Activated CD8-positive, alpha-beta memory T cell treated with anti-CD3 and anti-CD28 coated beads, Interleukin-2, amount 50 U/mL, for 24 hours (primary cell): ENCODE data around the gene ZBTB6.
"Not testable (repeated sequence)": the region's sequence is repeated elsewhere in the genome, so short reads cannot be mapped to it uniquely, and the experiment has no call there.

ENCODE experiments used
- DNase-seq: peaks from one replicate; pipeline ENCODE4 v3.0.0-alpha.2; 2020; ENCODE audit errors: extremely low read depth

The ZBTB6 gene

DNA sequence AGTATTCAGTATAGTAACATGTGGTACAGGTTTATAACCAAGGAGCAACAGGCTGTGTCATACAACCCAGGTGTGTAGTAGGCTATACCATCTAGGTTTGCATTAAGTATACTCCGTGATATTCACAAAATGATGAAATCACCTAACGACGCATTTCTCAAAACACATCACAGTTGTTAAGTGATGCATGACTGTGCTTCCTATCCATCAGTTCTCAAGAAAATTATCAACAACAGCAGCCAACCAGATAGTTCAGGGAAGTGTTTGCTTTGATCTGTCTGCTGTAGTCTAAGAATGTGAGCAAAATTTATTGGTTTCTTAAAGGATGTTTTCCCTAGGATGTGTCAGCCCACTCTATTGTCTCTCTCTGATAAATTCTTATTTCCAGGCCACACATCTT is 10.8 kb upstream of the ZBTB6 start:
- no peak for DNase-seq

DNA sequence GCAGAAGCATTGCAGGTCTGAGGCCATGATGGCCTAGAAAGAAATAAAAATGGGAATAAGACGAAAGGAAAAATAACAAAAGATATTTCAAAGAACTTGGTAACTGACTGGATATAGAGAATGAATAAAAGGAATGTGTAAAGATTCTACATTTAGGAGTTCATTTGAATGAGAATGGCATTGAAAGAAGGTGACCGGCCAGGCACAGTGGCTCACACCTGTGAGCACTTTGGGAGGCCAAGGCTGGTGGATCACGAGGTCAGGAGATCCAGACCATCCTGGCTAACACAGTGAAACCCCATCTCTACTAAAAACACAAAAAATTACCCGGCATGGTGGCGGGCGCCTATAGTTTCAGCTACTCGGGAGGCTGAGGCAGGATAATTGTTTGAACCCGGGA is 9.6 kb upstream of the ZBTB6 start:
- no peak for DNase-seq

DNA sequence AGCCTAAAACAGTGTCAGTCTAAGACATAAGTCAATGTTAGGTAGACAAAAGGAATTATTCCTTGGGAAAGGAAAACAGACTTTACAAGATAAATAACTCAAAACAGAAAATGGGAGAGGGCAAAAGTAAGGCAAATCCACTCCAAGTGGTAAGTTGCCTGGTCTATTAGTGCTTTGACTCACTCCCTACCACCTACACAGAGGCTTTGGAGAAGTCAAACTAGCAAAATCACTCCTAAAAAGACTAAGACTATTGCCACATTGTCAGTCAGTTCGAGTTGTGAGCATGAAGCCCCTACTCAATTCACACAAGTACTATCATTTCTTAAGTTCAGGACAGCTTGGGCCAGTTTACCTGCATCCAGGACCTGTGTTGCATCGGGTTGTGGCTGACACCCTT is 5.2 kb upstream of the ZBTB6 start:
- no peak for DNase-seq

DNA sequence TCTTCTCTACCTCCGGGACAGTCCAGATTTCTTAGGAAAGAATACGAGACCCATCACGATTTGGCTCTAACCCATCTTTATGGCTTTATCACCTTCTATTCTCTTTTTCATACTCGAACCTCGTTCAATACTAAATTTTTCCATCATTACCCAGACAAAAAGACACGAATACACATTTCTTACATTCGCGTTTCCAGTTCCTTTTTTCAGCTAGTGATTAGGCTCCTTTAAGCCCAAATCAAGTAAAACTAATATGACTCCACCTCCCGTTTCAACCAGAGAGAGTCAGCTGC is 506 bp downstream of the ZBTB6 start:
- no peak for DNase-seq

DNA sequence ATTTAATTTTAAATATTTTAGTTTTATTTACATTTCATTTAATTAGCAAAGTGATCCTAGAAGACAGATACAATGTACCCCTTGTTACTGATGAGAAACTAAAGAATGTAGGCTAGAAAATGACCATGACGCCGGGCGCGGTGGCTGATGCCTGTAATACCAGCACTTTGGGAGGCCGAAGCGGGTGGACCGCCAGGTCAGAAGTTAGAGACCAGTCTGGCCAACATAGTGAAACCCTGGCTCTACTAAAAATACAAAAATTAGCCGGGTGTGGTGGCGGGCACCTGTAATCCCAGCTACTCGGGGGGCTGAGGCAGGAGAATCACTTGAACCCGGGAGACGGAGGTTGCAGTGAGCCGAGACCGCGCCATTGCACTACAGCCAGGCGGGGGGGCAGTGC is 7.0 kb downstream of the ZBTB6 start:
- DNase-seq: not testable (repeated sequence)

GRCh38 chr9:122904823-122905710 is 8.1 kb downstream of the ZBTB6 start, which contains the start of gene RC3H2:
Gene RC3H2, minus strand, starts transcription at chr9:122905359. Its CDS starts 7,850 bp downstream, at chr9:122897509.
- DNase-seq: peak; percentile 95

DNA sequence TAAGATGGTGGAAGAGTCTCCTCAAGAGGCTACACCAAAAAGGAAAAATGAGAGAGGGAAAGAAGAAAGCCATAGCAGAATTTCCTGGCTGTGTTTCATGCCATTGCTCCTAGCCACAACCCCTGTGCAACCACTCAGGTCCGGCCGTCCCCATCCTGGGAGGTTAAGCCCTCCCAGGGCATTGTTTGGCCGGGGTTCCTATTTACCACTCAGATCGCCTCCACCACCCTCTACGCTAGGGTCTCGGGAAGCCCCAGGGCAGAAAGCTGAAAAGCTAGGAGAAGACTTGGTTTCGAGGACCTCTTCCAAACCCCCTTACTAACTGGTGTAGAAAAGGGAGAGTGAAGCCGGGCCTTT is 8.7 kb downstream of the ZBTB6 start:
- no peak for DNase-seq

GRCh38 chr9:122900791-122901190 is 12.3 kb downstream of the ZBTB6 start:
- no peak for DNase-seq

GRCh38 chr9:122897969-122898368 is 15.2 kb downstream of the ZBTB6 start:
- DNase-seq: no peak

GRCh38 chr9:122888480-122888879 is 24.6 kb downstream of the ZBTB6 start:
- DNase-seq: no peak

DNA sequence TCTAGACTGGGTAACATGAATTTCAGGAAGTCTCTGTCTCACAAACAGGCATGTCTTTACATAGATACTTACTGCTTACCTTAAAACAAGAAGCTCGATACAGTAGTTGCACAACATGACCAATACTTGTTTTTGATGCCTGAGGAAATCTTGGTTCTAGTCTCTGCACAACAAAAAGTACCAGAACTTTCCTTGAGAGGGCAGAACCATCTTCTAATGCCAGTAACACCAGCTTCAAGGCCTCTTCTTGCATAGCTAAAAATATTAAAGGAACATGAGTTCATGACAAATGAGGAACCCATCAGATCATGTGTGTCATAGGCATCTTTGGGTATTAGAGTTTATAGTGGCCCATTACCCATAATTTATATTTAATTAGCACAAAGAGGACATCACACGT is 30.0 kb downstream of the ZBTB6 start:
- DNase-seq: no peak

- DNase-seq: no peak
These were observed 33.7 kb downstream of the ZBTB6 start for GRCh38 chr9:122879443-122879842.

DNA sequence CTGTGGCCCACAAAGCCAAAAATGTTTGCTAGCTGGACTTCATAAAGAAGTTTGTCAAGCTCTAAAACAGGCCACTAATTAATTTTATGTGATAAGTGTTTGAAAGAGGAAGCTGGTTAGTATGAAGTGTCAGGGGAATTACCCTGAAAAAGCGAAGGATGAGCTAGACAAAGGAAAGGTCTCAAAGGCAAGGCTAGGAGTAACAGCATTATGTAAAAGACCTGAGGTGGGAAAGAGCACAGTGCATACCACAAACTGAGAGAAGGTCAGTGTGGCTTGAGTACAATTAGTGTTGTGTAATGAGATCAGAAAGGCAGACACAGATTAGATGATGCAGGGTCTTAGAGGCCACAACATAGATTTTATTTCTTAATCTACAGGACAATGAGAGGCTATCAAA is 37.6 kb downstream of the ZBTB6 start:
- DNase-seq: no peak

DNA sequence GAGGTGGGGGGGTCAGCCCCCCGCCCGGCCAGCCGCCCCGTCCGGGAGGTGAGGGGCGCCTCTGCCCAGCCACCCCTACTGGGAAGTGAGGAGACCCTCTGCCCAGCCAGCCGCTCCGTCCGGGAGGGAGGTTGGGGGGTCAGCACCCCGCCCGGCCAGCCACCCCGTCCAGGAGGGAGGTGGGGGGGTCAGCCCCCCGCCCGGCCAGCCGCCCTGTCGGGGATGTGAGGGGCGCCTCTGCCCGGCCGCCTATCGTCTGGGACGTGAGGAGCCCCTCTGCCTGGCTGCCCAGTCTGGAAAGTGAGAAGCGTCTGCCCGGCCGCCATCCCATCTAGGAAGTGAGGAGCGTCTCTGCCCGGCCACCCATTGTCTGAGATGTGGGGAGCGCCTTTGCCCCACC is 45.8 kb downstream of the ZBTB6 start:
- DNase-seq: not testable (repeated sequence)

GRCh38 chr9:122866079-122866478 is 47.0 kb downstream of the ZBTB6 start:
- DNase-seq: no peak

DNA sequence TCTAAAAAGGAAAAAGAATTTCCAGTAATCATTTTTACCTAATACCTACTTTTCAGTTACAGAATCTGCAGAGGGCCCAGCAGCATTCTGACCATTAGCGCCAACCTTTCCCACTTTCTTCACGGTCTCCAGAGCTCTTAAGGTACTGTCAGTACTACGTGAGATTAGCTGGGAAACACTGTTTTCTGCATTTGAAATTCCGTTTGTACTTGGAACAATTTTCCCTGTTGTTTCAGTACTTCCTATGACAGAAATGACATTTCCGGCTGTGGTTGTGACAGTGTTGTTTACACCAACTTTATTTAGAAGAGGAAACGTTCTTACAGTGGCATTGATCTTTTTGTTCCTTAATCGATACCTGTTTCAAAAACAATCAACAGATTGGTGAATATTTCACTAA is 47.8 kb downstream of the ZBTB6 start:
- DNase-seq: no peak

GRCh38 chr9:122863407-122863806 is 49.7 kb downstream of the ZBTB6 start:
- DNase-seq: no peak

DNA sequence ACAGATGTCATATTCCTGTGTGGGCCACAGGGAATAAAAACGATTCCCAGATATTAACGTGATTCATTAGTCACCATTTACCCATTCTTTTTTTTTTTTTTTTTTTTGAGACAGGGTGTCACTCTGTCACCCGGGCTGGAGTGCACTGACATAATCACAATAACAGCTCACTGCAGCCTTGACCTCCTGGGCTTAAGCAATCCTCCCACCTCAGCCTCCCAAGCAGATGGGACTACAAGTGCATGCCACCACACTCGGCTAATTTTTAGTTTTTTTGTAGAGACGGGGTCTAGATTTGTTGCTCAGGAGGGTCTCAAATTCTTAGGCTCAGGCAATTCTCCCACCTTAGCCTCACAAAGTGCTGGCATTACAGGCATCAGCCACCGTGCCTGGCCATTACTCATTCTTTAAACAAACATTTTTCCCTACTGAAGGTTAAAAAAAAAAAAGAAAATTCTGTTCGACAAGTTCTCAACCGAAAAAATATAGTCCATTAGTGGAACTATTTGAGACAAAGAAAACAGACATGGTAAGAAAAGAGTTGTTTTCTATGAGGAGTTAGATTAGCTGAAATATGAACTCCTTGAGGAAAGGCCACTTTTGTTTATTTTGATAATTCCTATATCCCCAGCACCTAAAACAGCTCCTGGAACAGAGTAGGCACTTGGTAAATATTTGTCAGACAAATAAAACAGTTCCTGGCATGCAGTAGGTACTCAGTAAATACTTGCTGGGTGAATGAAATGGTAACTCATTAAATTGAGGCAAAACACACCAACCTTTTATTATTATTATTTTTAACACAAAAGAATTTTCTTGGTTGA is 52.6 kb downstream of the ZBTB6 start:
- no peak for DNase-seq
